WTC11 (cell line): Measurements from ENCODE around the gene PKP2.

Source experiments
- CTCF ChIP-seq: fragments of 200-600 bp; IDR thresholded peaks from 2 replicates; pipeline ENCODE4 v1.8.0; 2022; ENCODE audit warnings: antibody characterized with exemption
- ELF4 ChIP-seq: sonication (generic); formaldehyde crosslinking; IDR thresholded peaks from 2 replicates; pipeline ENCODE4 v1.8.1; 2022; ENCODE audit warnings: low read depth, mild to moderate bottlenecking, moderate library complexity, missing genetic modification reagents
- HMGXB4 ChIP-seq: sonication (generic); formaldehyde crosslinking; IDR thresholded peaks from 2 replicates; pipeline ENCODE4 v1.8.1; 2023; ENCODE audit warnings: mild to moderate bottlenecking, moderate library complexity, missing genetic modification reagents
- JUN ChIP-seq: sonication (generic); formaldehyde crosslinking; IDR thresholded peaks from 2 replicates; pipeline ENCODE4 v1.8.0; 2023; ENCODE audit warnings: mild to moderate bottlenecking, missing genetic modification reagents
- TCF7 ChIP-seq: sonication (generic); formaldehyde crosslinking; IDR thresholded peaks from 2 replicates; pipeline ENCODE4 v1.8.0; 2022; ENCODE audit warnings: mild to moderate bottlenecking, low read depth, missing genetic modification reagents, moderate library complexity
- ZNF121 ChIP-seq: sonication (generic); formaldehyde crosslinking; IDR thresholded peaks from 2 replicates; pipeline ENCODE4 v1.8.0; 2023; ENCODE audit warnings: missing genetic modification reagents
- ZNF219 ChIP-seq: sonication (generic); formaldehyde crosslinking; IDR thresholded peaks from 2 replicates; pipeline ENCODE4 v1.8.0; 2023; ENCODE audit warnings: missing genetic modification reagents, mild to moderate bottlenecking, borderline replicate concordance

- no peak for TF ChIP-seq CTCF
- no peak for TF ChIP-seq ZNF121
- no peak for TF ChIP-seq HMGXB4
- TF ChIP-seq TCF7 (CRISPR knock-in tag): no peak
- no peak for TF ChIP-seq ELF4 (CRISPR knock-in tag)
- no peak for TF ChIP-seq ZNF219 (CRISPR knock-in tag)
- TF ChIP-seq JUN (CRISPR knock-in tag): no peak
Measured at GRCh38 chr12:32826807-32827412, 69.7 kb downstream of the PKP2 start.
